H9 (cell line): ENCODE measurements around the gene EFHD1. TPM values are rescaled to one million over a fixed set of nuclear protein-coding genes. Genes with fewer than 3 reads are reported as not detected.
"Not testable (repeated sequence)": the region's sequence is repeated elsewhere in the genome, so short reads cannot be mapped to it uniquely, and the experiment has no call there.

Source experiments
- DNase-seq: peaks from one replicate; pipeline ENCODE4 v3.0.0-alpha.2; 2017
- H2AFZ ChIP-seq: one replicate; pipeline ENCODE4 v1.6.1; 2013; ENCODE audit warnings: mild to moderate bottlenecking, low read length, control low read depth, moderate library complexity
- H2AK5ac ChIP-seq: 2 replicates; pipeline ENCODE4 v1.6.1; 2013; ENCODE audit warnings: low read length, control low read depth, mixed read lengths; ENCODE audit not compliant: insufficient read length
- H2BK120ac ChIP-seq: one replicate; pipeline ENCODE4 v1.6.1; 2013; ENCODE audit warnings: low read depth, mild to moderate bottlenecking, low read length, control low read depth, inconsistent platforms; ENCODE audit not compliant: poor library complexity, severe bottlenecking
- H2BK12ac ChIP-seq: 2 replicates; pipeline ENCODE4 v1.6.1; 2013; ENCODE audit warnings: low read length, control low read depth, mixed read lengths, low read depth; ENCODE audit not compliant: insufficient read length
- H2BK15ac ChIP-seq: 2 replicates; pipeline ENCODE4 v1.6.1; 2013; ENCODE audit warnings: low read depth, low read length, control low read depth
- H2BK20ac ChIP-seq: one replicate; pipeline ENCODE4 v1.6.1; 2013; ENCODE audit warnings: low read depth, mild to moderate bottlenecking, low read length, control low read depth, inconsistent platforms; ENCODE audit not compliant: poor library complexity, severe bottlenecking
- H2BK5ac ChIP-seq: 2 replicates; pipeline ENCODE4 v1.6.1; 2013; ENCODE audit warnings: low read length, control low read depth, mixed read lengths; ENCODE audit not compliant: insufficient read length
- H3K14ac ChIP-seq: 2 replicates; pipeline ENCODE4 v1.6.1; 2013; ENCODE audit warnings: low read length, control low read depth; ENCODE audit not compliant: insufficient read depth
- H3K18ac ChIP-seq: 2 replicates; pipeline ENCODE4 v1.6.1; 2013; ENCODE audit warnings: low read depth, mild to moderate bottlenecking, mixed read lengths, low read length, control low read depth; ENCODE audit not compliant: insufficient read length
- H3K23ac ChIP-seq: 2 replicates; pipeline ENCODE4 v1.6.1; 2013; ENCODE audit warnings: low read length, control low read depth, mixed read lengths, low read depth; ENCODE audit not compliant: insufficient read length
- H3K23me2 ChIP-seq: 2 replicates; pipeline ENCODE4 v1.6.1; 2013; ENCODE audit warnings: low read depth, mild to moderate bottlenecking, mixed read lengths, low read length, control low read depth; ENCODE audit not compliant: insufficient read length, poor library complexity, severe bottlenecking
- H3K27ac ChIP-seq: 2 replicates; pipeline ENCODE4 v1.5.1; 2013; ENCODE audit warnings: low read length, control low read depth, mixed read lengths, low read depth; ENCODE audit not compliant: insufficient read length
- H3K27me3 ChIP-seq: 2 replicates; pipeline ENCODE4 v1.6.1; 2013; ENCODE audit warnings: low read length, control low read depth, inconsistent platforms; ENCODE audit not compliant: insufficient read depth
- H3K4ac ChIP-seq: 2 replicates; pipeline ENCODE4 v1.6.1; 2013; ENCODE audit warnings: low read depth, mild to moderate bottlenecking, control low read depth, inconsistent platforms, low read length, moderate library complexity
- H3K4me1 ChIP-seq: 2 replicates; pipeline ENCODE4 v1.6.1; 2013; ENCODE audit warnings: low read length, control low read depth, inconsistent platforms; ENCODE audit not compliant: insufficient read depth
- H3K4me2 ChIP-seq: 2 replicates; pipeline ENCODE4 v1.6.1; 2013; ENCODE audit warnings: low read length, control low read depth, mixed read lengths; ENCODE audit not compliant: insufficient read length, insufficient read depth
- H3K56ac ChIP-seq: 2 replicates; pipeline ENCODE4 v1.6.1; 2013; ENCODE audit warnings: low read depth, mild to moderate bottlenecking, mixed read lengths, low read length, control low read depth; ENCODE audit not compliant: insufficient read length
- H3K79me1 ChIP-seq: 2 replicates; pipeline ENCODE4 v1.6.1; 2013; ENCODE audit warnings: low read depth, mild to moderate bottlenecking, moderate library complexity, low read length, control low read depth, inconsistent platforms; ENCODE audit not compliant: insufficient read depth, poor library complexity, severe bottlenecking
- H3K79me2 ChIP-seq: 2 replicates; pipeline ENCODE4 v1.6.1; 2013; ENCODE audit warnings: low read length, control low read depth, inconsistent platforms; ENCODE audit not compliant: insufficient read depth
- H3K9ac ChIP-seq: 2 replicates; pipeline ENCODE4 v1.6.1; 2013; ENCODE audit warnings: low read length, control low read depth, mixed read lengths; ENCODE audit not compliant: insufficient read length; ENCODE audit errors: extremely low read depth
- H3K9me3 ChIP-seq: one replicate; pipeline ENCODE4 v1.6.1; 2013; ENCODE audit warnings: low read depth, low read length, inconsistent platforms; ENCODE audit not compliant: control insufficient read depth
- H3T11ph ChIP-seq: one replicate; pipeline ENCODE4 v1.6.1; 2013; ENCODE audit warnings: mild to moderate bottlenecking, low read length, control low read depth, inconsistent platforms
- H4K20me1 ChIP-seq: one replicate; pipeline ENCODE4 v1.6.1; 2013; ENCODE audit not compliant: control insufficient read depth, insufficient read length, insufficient read depth
- H4K5ac ChIP-seq: 2 replicates; pipeline ENCODE4 v1.6.1; 2013; ENCODE audit warnings: low read depth, mild to moderate bottlenecking, mixed read lengths, low read length, control low read depth; ENCODE audit not compliant: insufficient read length
- H4K8ac ChIP-seq: replicated peaks from 2 replicates; pipeline ENCODE4 v1.6.1; 2013; ENCODE audit warnings: low read length, control low read depth, mixed read lengths, low read depth; ENCODE audit not compliant: insufficient read length
- H4K91ac ChIP-seq: 2 replicates; pipeline ENCODE4 v1.6.1; 2013; ENCODE audit warnings: low read depth, mild to moderate bottlenecking, moderate library complexity, mixed read lengths, low read length, control low read depth; ENCODE audit not compliant: insufficient read length
- H3K27ac Mint-ChIP-seq, 3 experiments: 2 replicates in 2 of 3; 3 replicates in 1 of 3; pipeline ENCODE4 v1.8.0; 2020 to 2021; ENCODE audit warnings: mixed read lengths in 3 of 3, mild to moderate bottlenecking in 1 of 3, moderate library complexity in 1 of 3
- H3K27me3 Mint-ChIP-seq: 2 replicates; pipeline ENCODE4 v1.8.0; 2021; ENCODE audit warnings: low read depth, mild to moderate bottlenecking, moderate library complexity, mixed read lengths
- H3K36me3 Mint-ChIP-seq, 3 experiments: 2 replicates in 2 of 3; 3 replicates in 1 of 3; pipeline ENCODE4 v1.8.0; 2020 to 2021; ENCODE audit warnings: low read depth in 3 of 3, mixed read lengths in 3 of 3; ENCODE audit not compliant: insufficient read depth in 1 of 3
- H3K4me1 Mint-ChIP-seq, 2 experiments: 2 replicates each; pipeline ENCODE4 v1.8.0; 2020; ENCODE audit warnings: mixed read lengths in 2 of 2
- H3K4me3 Mint-ChIP-seq, 2 experiments: 2 replicates in 1 of 2; 3 replicates in 1 of 2; pipeline ENCODE4 v1.8.0; 2020 to 2021; ENCODE audit warnings: mild to moderate bottlenecking in 2 of 2, mixed read lengths in 2 of 2, moderate library complexity in 1 of 2
- H3K9me3 Mint-ChIP-seq, 2 experiments: 2 replicates in 1 of 2; 3 replicates in 1 of 2; pipeline ENCODE4 v1.8.0; 2020; ENCODE audit warnings: mild to moderate bottlenecking in 2 of 2, mixed read lengths in 2 of 2, moderate library complexity in 1 of 2
- WGBS: extraction: QIAGEN DNeasy Blood & Tissue Kit; methylation state at CpG from one replicate; pipeline ENCODE4 v1.1.7; 2013; ENCODE audit warnings: missing lambda C conversion rate, low lambda C conversion rate, mixed read lengths; ENCODE audit not compliant: insufficient read length; ENCODE audit errors: extremely low coverage; 5-methylcytosine and 5-hydroxymethylcytosine counted together
- total RNA-seq: library from RNA; stranded (reverse); gene quantifications from 2 replicates; pipeline ENCODE4 v1.2.1, GENCODE V29; 2021
- TF ChIP-seq, protein P1 (sequence below): fragments of 200-600 bp; sonication (generic); conservative IDR thresholded peaks from 3 replicates; pipeline ENCODE4 v1.8.0; 2021; ENCODE audit warnings: antibody characterized with exemption, mild to moderate bottlenecking

EFHD1 gene
- total RNA-seq, 1 experiment from 2014 or later = 2.8 TPM

GRCh38 chr2:232714969-232715368 lies 81.6 kb downstream of the EFHD1 start:
- H4K91ac ChIP-seq = no peak overlapping the region
- no peaks in the 10 kb centered on the region for H3K9me3 ChIP-seq
- no peak overlapping the region for H2BK120ac ChIP-seq
- H3K27me3 ChIP-seq = no peaks in the 10 kb centered on the region
- peaks cover 5% of the 10 kb centered on the region for H3K79me1 ChIP-seq
- H3K23me2 ChIP-seq = no peaks in the 10 kb centered on the region
- no peak overlapping the region for H2AFZ ChIP-seq
- Mint-ChIP-seq H3K4me3 (no peak overlapping the region), H3K9me3 (no peaks in the 10 kb centered on the region; a peak in 2 of 5 replicates), H3K36me3 (peaks cover 7 to 44% (median 24%) of the 10 kb centered on the region in 3 experiments), H3K27ac (0 out of 7 replicates have a peak overlapping the region, but pooled peaks of 1 of the 3 experiments have one; percentile 7), H3K4me1 (no peaks in the 10 kb centered on the region), H3K27me3 (no peaks in the 10 kb centered on the region)
- no peaks in the 10 kb centered on the region for H4K20me1 ChIP-seq
- no peak overlapping the region for H2AK5ac ChIP-seq
- no peak overlapping the region for H2BK5ac ChIP-seq
- no peak overlapping the region for H3K4ac ChIP-seq
- no peak overlapping the region for H4K8ac ChIP-seq
- no CpG with 5 or more reads among the region's 3 CpGs for WGBS
- DNase-seq = no peak
- no peak overlapping the region for H3K18ac ChIP-seq
- H3K9ac ChIP-seq = no peak overlapping the region
- H2BK15ac ChIP-seq = no peak overlapping the region
- H2BK20ac ChIP-seq = no peak overlapping the region
- H3K14ac ChIP-seq = no peak overlapping the region
- no peak overlapping the region for H3K4me2 ChIP-seq
- H3K79me2 ChIP-seq = peaks cover 5% of the 10 kb centered on the region; the same call in 1 of the 2 replicates
- no peak overlapping the region for H2BK12ac ChIP-seq
- H3K23ac ChIP-seq = no peak overlapping the region
- no peak overlapping the region for H4K5ac ChIP-seq
- H3K4me1 ChIP-seq = no peaks in the 10 kb centered on the region
- TF ChIP-seq, protein P1, sequence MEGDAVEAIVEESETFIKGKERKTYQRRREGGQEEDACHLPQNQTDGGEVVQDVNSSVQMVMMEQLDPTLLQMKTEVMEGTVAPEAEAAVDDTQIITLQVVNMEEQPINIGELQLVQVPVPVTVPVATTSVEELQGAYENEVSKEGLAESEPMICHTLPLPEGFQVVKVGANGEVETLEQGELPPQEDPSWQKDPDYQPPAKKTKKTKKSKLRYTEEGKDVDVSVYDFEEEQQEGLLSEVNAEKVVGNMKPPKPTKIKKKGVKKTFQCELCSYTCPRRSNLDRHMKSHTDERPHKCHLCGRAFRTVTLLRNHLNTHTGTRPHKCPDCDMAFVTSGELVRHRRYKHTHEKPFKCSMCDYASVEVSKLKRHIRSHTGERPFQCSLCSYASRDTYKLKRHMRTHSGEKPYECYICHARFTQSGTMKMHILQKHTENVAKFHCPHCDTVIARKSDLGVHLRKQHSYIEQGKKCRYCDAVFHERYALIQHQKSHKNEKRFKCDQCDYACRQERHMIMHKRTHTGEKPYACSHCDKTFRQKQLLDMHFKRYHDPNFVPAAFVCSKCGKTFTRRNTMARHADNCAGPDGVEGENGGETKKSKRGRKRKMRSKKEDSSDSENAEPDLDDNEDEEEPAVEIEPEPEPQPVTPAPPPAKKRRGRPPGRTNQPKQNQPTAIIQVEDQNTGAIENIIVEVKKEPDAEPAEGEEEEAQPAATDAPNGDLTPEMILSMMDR = no peak
- H3K27ac ChIP-seq = no peak overlapping the region
- H3K56ac ChIP-seq = no peak overlapping the region
- no peak overlapping the region for H3T11ph ChIP-seq

DNA sequence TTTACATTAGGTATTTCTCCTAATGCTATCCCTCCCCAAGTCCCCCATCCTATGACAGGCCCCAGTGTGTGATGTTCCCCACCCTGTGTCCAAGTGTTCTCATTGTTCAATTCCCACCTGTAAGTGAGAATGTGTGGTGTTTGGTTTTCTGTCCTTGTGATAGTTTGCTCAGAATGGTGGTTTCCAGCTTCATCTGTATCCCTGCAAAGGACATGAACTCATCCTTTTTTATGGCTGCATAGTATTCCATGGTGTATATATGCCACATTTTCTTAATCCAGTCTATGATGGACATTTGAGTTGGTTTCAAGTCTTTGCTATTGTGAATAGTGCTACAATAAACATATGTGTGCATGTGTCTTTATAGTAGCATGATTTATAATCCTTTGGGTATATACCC lies 86.7 kb downstream of the EFHD1 start:
- H3K18ac ChIP-seq, H3K56ac ChIP-seq, H3K27ac Mint-ChIP-seq, H2BK20ac ChIP-seq, H4K8ac ChIP-seq, H3K23ac ChIP-seq, DNase-seq, H3K79me2 ChIP-seq, H3K4me1 ChIP-seq, H3K27me3 Mint-ChIP-seq, H2AK5ac ChIP-seq, H3K4ac ChIP-seq, H3K9ac ChIP-seq, H3K79me1 ChIP-seq, H2AFZ ChIP-seq, H4K5ac ChIP-seq, H2BK15ac ChIP-seq, H2BK12ac ChIP-seq, H2BK5ac ChIP-seq, H3K23me2 ChIP-seq, H3K9me3 Mint-ChIP-seq, H3K9me3 ChIP-seq, H2BK120ac ChIP-seq, H4K91ac ChIP-seq, H3K14ac ChIP-seq, H4K20me1 ChIP-seq, H3K4me2 ChIP-seq, H3K4me1 Mint-ChIP-seq, H3K4me3 Mint-ChIP-seq, H3K27ac ChIP-seq, H3T11ph ChIP-seq, H3K27me3 ChIP-seq: not testable (repeated sequence)
- peaks cover 9 to 43% (median 27%) of the 10 kb centered on the region in 3 experiments for H3K36me3 Mint-ChIP-seq
